C4-2B (cell line): Measurements from ENCODE around the gene LRIG2.

Experiments
- CTCF ChIP-seq: fragments of 450-650 bp; conservative IDR thresholded peaks from 2 replicates; pipeline ENCODE4 v1.5.1; 2017; ENCODE audit warnings: mild to moderate bottlenecking
- ZFX ChIP-seq: fragments of 450-650 bp; IDR thresholded peaks from 2 replicates; pipeline ENCODE4 v1.6.1; 2017

GRCh38 chr1:113106910-113107309 is 33.9 kb downstream of the LRIG2 start:
- TF ChIP-seq CTCF (no peak), ZFX (no peak)
